HG03280 (cell line): ENCODE measurements around the gene SSPN.
"Not testable (repeated sequence)": the region's sequence is repeated elsewhere in the genome, so short reads cannot be mapped to it uniquely, and the experiment has no call there.

ENCODE experiments used
- ATAC-seq: cut with Tn5 transposase; IDR thresholded peaks from one replicate; pipeline ENCODE4 v1.9.1; 2021; ENCODE audit warnings: mild to moderate bottlenecking, moderate library complexity; ENCODE audit not compliant: unreplicated experiment

Gene SSPN

DNA sequence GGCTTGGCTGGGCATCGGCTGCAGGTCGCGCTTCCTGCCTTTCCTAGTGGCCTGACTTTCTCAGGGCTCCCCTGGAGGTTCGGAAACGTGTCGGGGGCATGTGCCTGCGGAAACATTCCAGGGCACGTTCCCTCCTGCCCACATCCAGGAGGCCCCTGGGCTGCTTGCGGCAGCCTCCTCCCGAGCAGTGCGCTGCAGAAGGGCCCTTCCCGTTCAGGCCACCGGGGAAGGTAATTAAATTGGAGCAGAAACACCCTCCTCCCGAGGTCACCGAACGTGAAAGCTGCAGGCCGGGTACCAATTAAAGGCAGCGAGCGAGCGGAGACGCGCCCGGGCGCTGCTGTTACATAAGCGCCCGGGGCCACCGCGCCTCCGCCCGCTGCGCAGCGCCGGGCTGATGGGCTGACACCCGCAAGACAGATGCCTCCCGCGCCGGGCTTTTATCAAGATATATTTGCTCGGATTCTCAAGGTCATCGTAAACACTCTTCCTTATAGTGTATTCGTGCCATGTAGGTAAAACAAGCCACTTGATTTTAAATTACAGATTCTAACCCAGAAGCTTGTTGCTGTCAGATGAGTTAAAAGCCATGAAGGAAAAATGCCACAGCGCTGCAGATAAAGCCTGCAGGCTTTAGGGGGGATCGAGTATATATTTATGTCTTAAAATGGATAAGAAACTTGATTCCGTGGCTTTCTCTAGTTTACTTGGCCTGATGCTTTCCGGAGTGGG, 31.4 kb downstream of the SSPN start:
- no peak for ATAC-seq

DNA sequence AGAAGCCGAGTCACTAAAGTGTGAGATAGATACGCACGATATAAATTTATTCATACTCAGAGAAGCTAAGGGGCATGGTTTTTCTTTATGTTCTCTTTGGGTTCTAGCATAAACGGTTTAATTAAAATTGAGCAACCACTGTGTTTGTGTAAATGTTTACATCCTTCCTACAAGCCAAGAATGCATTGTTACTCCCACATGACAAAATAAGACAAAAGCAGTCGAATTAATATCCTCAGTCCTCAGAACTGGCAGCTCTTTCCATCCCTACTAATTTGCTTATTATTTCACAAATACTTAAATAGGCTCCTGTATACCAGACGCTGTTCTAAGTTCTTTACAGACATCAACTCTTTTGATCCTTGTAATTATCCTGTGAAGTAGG, 32.0 kb downstream of the SSPN start:
- ATAC-seq = no peak

- ATAC-seq = no peak
These were observed 34.5 kb downstream of the SSPN start for GRCh38 chr12:26229910-26230309.

DNA sequence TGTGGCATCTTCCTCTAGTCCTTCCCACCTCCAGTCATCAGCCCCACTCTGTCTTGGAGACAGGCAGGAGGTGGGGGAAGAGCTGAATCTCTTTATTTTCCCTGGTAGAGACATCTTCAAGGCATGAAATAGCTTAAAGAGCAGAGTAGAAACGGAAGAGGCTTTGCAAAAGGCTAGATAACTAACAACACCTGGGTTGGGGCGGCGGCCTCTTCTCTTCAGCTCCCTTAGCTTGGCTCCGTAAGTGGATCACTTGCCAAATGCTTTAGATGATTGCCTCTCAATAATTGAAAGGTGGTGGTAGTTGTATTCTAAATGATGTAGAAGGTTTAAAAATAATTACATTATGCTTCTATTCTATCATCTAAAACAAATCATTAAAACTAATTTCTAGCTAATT, 36.1 kb downstream of the SSPN start:
- no peak for ATAC-seq

GRCh38 chr12:26231921-26232320, 36.5 kb downstream of the SSPN start:
- ATAC-seq = no peak

DNA sequence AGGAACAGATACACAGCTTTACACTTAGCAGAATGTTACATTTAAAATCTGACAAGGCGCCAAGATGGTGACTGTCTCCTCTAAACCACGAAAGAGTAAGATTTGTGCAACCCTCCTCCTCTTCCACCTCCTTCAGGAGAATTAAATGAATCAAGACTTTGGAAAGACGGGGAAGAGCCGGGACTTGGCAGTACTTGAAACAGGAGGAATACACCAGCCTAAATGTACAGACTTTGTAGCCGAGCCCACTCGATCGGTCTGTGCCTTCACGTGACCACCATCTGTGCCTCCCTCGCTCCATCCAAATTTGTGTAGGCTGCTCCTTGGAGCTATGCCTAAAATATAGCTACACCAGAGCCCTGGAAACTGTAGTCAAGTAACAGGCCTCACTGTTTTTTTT, 38.3 kb downstream of the SSPN start:
- no peak for ATAC-seq

GRCh38 chr12:26235465-26235864, 40.1 kb downstream of the SSPN start:
- ATAC-seq = not testable (repeated sequence)

DNA sequence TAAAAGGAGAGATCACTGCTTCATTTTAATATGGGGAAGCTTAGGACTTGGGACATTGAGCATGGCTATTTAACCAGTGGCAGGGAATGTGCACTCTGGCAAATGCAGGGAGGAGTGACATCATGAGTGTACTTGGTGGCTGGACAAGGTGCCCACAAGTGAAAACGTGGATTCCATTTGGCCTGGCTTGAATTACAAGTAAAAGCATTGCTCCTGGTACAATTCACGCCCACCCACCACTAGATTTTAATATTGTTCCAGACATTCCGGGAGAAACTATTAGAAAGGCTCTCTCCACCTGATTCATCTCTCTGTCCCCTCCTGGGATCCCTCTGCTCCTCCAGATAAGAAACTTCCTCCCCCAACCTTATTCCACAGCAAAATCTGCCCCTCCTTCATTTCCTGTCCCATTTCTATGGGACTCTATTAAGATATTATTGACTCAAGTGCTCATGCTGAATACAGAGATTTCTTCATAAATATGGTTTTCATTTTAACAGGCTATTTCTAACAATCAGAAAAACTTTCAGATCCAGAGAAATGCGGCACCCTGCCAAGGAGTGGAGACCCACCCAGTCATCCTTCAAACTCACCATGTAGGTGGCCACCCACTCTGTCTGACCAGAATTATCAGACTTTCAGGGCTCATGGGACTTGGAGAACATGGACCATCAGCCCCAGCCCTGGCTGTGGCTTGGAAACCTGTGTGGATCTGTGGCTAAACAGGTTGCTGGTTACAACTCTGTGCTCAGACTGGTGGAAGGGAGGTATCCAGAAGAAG, 43.2 kb downstream of the SSPN start:
- ATAC-seq = no peak

DNA sequence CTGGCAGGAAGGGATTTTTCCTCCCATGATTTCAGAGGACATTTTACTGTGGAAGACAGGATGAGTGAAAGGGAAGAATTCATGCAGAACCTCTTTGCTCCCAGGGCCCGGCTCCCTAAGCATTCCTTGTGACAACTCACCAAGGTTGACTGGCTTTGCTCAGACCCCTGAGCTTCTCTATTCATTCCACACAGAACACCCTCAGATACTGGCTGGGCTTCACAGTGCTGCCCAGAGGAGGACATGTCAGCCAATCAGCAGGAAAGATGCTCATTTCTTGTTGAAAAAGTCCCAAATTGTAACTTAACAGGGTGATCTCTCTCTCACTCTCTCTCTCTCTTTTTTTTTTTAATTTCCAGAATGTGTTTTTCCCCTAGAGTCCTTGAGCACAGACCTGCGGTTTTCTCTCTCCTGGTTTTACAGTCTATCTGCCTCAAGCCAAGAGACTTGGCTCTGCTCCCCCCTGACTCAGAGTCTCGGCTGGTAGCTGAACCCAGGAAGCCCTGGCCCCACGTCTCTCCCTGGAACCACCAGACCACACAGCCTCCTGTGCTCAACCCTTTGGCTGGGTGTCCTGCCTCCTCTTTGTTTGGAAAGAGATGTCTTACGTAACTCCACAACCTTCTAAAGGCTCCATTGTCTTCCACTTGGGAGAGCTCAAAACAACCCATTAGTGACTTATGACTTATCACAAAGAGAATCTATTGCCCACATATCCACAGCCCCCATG, 43.9 kb downstream of the SSPN start:
- ATAC-seq = no peak

GRCh38 chr12:26239852-26240815, 44.8 kb downstream of the SSPN start:
- ATAC-seq = no peak

DNA sequence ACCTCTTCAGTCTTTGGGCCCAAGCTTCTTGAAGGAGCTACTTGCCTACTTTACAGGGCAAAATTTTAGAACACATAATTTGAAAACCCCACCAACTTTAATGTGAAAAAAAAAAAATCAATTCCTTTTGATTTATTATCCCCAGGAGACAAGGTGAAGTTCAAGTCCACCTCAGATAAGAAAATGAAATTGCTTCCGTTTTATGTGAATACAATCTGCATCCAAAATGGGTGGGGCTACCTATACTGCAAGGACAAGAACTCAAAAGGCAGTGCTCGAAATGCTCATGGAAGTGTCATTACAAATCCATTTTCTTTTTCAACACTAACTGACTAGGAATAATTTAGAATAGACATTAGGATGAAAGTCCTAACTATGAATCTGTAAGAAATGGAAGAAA, 45.7 kb downstream of the SSPN start:
- no peak for ATAC-seq

- ATAC-seq = no peak
These were observed 47.3 kb downstream of the SSPN start for GRCh38 chr12:26242683-26243082.

GRCh38 chr12:26244503-26244902, 49.1 kb downstream of the SSPN start:
- ATAC-seq = no peak

DNA sequence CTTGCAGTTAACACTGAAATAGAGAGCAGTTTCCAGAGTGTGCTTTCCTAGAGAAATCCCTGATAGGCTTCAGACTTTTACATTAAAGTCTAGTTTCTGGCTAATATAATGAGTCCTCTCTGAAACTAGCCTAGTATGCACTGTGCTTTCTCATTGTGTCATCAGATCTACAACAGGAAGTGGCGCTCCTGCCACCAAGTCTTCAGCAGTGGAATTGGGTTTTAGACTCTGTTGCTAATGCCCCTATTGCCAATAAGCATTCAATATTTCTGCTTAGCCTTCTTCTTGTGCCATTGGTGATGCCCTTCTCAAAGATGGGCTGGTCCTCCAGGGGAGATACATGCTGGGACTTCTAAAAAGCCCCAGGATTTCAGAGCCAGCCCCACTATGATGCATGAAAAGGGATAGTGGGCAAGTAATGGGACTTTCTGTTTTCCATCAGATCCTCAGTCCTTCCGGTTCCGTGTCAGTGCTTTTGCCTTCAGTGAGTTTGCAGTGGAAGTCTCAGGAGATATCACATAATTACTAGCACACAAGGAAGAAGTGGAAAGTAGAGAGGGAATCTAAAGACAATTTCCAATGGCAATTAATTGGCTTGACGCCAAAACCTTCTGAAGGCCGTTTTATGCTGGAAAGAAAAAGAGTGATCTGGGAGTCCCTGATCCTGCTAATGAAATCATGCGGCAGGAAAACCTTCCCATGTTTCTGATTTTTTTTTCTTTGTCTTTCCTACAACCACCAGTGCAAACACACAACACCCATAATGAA, 50.0 kb downstream of the SSPN start:
- no peak for ATAC-seq

DNA sequence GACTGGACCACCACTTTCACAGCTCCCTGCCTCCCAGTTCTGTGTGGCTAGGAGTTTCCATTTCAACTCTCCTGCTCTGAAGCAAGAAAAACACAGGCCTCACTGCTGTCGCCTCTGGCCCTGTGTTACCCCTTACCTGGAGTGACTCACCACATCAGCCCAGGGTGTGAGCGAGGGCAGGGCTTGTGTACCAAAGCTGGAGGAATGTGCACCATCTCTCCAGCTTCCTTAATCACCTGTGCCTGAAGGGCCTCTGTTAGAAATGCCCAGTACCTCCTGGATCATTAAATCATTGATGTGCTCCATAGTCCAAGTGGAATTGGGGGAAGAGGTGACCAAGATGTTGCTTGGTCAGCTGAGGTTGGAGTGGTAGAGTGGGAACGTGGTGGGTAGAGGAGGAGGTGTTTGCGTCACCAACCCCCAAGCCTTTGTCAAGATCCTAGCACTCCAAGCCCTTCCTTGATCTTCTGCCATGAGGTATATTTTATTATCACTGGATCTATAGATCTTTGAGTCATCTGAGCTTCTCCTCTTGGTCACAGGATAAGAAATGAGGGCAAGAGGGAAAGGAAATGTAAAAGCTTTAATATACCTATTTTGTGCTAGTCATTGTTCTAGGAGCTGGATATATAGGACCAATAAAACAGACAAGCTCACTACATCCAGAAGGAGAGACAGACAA, 51.3 kb downstream of the SSPN start:
- no peak for ATAC-seq

- ATAC-seq = no peak
These were observed 52.5 kb downstream of the SSPN start for GRCh38 chr12:26247873-26248272.

GRCh38 chr12:26250801-26251200, 55.4 kb downstream of the SSPN start:
- ATAC-seq = no peak

GRCh38 chr12:26251600-26251999, 56.2 kb downstream of the SSPN start:
- ATAC-seq = no peak

DNA sequence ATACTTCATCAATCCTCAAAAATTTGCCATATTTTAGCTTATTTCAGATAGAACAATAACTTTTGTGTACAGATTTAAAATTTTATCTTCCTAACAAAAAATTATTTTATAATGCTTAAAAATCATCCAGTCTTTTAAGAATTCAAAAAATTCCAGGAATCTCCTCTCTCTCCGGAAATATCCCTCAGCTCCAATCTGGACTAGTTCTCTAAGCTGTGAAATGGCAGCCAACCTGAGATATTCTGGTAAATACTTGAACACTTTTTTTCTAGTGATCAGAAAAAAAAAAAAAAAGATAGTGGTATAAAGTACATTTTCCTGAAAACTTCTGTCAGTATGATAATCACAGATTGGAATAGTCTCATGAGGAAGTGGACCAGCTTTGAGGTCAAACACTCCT, 57.6 kb downstream of the SSPN start:
- ATAC-seq = no peak
